EH (cell line): ENCODE results near the gene ITGAE.
A peak's percentile ranks its signal among the peaks of the same experiment; 100 is the strongest.

Experiments used
- DNase-seq: peaks from one replicate; pipeline ENCODE4 v3.0.0-alpha.2; 2015; ENCODE audit warnings: low read depth

The ITGAE gene

GRCh38 chr17:3818786-3819185 lies 17.8 kb upstream of the ITGAE start:
- DNase-seq = peak; percentile 11

GRCh38 chr17:3817851-3818605 lies 17.0 kb upstream of the ITGAE start:
- no peak for DNase-seq

- no peak for DNase-seq
Measured at GRCh38 chr17:3815925-3816324, 14.9 kb upstream of the ITGAE start.

- DNase-seq = no peak
Measured at GRCh38 chr17:3815122-3815521, 14.1 kb upstream of the ITGAE start.

- no peak for DNase-seq
Measured at GRCh38 chr17:3814361-3814760, 13.4 kb upstream of the ITGAE start.

- no peak for DNase-seq
Measured at GRCh38 chr17:3813171-3813570, 12.2 kb upstream of the ITGAE start.

GRCh38 chr17:3812771-3813170 lies 11.8 kb upstream of the ITGAE start:
- no peak for DNase-seq

GRCh38 chr17:3812284-3812683 lies 11.3 kb upstream of the ITGAE start:
- DNase-seq = no peak

GRCh38 chr17:3810019-3810418 lies 9.0 kb upstream of the ITGAE start:
- DNase-seq = no peak

GRCh38 chr17:3809135-3809534 lies 8.1 kb upstream of the ITGAE start:
- DNase-seq = no peak

GRCh38 chr17:3808701-3809100 lies 7.7 kb upstream of the ITGAE start:
- peak; percentile 40 for DNase-seq

- no peak for DNase-seq
Measured at GRCh38 chr17:3805581-3805980, 4.6 kb upstream of the ITGAE start.

- DNase-seq = peak; percentile 30
Measured at GRCh38 chr17:3804503-3804931, 3.5 kb upstream of the ITGAE start.

- DNase-seq = no peak
Measured at GRCh38 chr17:3803308-3803640, 2.3 kb upstream of the ITGAE start.

GRCh38 chr17:3802461-3803307 lies 1.7 kb upstream of the ITGAE start:
- peak; percentile 88 for DNase-seq

- DNase-seq = no peak
Measured at GRCh38 chr17:3801792-3802191, 804 bp upstream of the ITGAE start.

GRCh38 chr17:3801347-3801746 lies 359 bp upstream of the ITGAE start:
- no peak for DNase-seq

- DNase-seq = no peak
Measured at GRCh38 chr17:3799181-3799945, 1.6 kb downstream of the ITGAE start.

- no peak for DNase-seq
Measured at GRCh38 chr17:3798273-3799180, 2.5 kb downstream of the ITGAE start.

GRCh38 chr17:3796822-3797170 lies 4.2 kb downstream of the ITGAE start:
- no peak for DNase-seq

GRCh38 chr17:3796110-3796821 lies 4.7 kb downstream of the ITGAE start:
- no peak for DNase-seq
